Keratinocyte (primary cell): Measurements from ENCODE around the gene LMBR1.

ENCODE experiments used
- EZH2 ChIP-seq: IDR thresholded peaks from one replicate; pipeline ENCODE4 v1.6.1; 2012; ENCODE audit warnings: inconsistent platforms, mild to moderate bottlenecking, low read length, moderate library complexity
- TF ChIP-seq, protein P1 (sequence below), 3 experiments: IDR thresholded peaks in 1 of 3; conservative IDR thresholded peaks in 1 of 3; optimal IDR thresholded peaks in 1 of 3; 2 replicates in 2 of 3; 3 replicates in 1 of 3; pipeline versions ENCODE3 to v1.5.1; 2011; ENCODE audit warnings: low read length in 3 of 3, mild to moderate bottlenecking in 3 of 3, moderate library complexity in 2 of 3, control low read depth in 1 of 3, inconsistent platforms in 1 of 3; ENCODE audit not compliant: insufficient read depth in 2 of 3; ENCODE audit errors: extremely low read depth in 1 of 3

DNA sequence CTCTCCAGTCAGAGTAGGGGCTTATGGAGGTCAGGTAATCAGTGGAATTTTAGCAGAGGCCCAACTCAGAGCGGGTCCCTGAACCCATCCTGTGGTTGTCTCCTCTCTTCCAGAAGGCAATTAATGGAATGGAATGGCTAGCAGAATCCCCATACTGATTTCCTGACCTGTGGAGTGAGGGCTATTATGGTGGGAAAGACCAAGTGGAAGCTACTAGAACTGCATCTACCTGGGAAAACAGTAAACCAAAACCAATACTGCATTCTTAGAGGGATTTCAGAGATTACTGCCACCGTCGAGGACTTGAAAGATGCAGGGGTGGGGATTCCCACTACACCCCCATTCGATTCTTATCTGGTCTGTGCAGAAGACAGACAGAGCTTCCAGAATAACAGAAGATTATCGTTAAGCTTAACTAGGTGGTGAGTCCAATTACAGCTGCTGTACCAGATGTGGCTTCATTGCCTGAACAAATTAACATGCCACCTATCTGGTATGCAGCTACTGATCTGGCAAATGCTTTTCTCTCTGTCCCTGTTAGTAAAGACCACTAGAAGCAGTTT is 73.2 kb downstream of the LMBR1 start:
- TF ChIP-seq, protein P1, sequence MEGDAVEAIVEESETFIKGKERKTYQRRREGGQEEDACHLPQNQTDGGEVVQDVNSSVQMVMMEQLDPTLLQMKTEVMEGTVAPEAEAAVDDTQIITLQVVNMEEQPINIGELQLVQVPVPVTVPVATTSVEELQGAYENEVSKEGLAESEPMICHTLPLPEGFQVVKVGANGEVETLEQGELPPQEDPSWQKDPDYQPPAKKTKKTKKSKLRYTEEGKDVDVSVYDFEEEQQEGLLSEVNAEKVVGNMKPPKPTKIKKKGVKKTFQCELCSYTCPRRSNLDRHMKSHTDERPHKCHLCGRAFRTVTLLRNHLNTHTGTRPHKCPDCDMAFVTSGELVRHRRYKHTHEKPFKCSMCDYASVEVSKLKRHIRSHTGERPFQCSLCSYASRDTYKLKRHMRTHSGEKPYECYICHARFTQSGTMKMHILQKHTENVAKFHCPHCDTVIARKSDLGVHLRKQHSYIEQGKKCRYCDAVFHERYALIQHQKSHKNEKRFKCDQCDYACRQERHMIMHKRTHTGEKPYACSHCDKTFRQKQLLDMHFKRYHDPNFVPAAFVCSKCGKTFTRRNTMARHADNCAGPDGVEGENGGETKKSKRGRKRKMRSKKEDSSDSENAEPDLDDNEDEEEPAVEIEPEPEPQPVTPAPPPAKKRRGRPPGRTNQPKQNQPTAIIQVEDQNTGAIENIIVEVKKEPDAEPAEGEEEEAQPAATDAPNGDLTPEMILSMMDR (optimal IDR thresholded peaks at IDR 0.05 in 1 of 3, IDR thresholded peaks at IDR 0.05 in 1 of 3, conservative IDR thresholded peaks at IDR 0.05 in 1 of 3; ENCODE audit: extremely low read depth in 1 of 3, insufficient read depth in 2 of 3, low read length in 3 of 3): no peak
- no peak for TF ChIP-seq EZH2
